Measurements from ENCODE around the gene TMEM267.
"Not testable (repeated sequence)": the region's sequence is repeated elsewhere in the genome, so short reads cannot be mapped to it uniquely, and the experiment has no call there.

Gene TMEM267

DNA sequence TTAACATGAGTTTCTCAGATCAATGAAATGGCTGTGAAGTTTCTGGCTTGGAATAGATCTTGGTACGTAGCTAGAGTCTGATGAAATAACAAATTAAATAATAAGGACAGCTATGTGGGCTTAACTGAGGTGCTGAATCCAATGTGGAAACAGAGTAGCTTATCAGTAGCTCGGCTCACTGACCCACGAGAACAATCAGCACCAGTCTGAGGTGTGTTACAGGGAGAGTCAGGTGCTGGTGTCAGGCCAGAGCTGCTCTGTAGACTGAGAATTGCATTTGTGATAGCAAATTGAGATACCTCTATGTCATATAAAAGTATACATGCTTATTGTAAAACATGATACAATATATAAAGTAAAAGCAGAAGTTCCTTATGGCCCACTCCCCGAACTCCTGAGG lies 50.3 kb downstream of the TMEM267 start:
- no peak for TF ChIP-seq CTCF (IDR thresholded peaks at IDR 0.05; ENCODE audit: low read depth, low read length)
- no peak overlapping the region for H3K27ac ChIP-seq
- no peak overlapping the region for H3K4me3 ChIP-seq (ENCODE audit: low read depth, low read length)
- DNase-seq = no peak
- no peaks in the 10 kb centered on the region for H3K36me3 ChIP-seq
- no peaks in the 10 kb centered on the region for H3K9me3 ChIP-seq (ENCODE audit: severe bottlenecking)
- no peaks in the 10 kb centered on the region for H3K27me3 ChIP-seq (ENCODE audit: insufficient read depth, low read depth, severe bottlenecking)

DNA sequence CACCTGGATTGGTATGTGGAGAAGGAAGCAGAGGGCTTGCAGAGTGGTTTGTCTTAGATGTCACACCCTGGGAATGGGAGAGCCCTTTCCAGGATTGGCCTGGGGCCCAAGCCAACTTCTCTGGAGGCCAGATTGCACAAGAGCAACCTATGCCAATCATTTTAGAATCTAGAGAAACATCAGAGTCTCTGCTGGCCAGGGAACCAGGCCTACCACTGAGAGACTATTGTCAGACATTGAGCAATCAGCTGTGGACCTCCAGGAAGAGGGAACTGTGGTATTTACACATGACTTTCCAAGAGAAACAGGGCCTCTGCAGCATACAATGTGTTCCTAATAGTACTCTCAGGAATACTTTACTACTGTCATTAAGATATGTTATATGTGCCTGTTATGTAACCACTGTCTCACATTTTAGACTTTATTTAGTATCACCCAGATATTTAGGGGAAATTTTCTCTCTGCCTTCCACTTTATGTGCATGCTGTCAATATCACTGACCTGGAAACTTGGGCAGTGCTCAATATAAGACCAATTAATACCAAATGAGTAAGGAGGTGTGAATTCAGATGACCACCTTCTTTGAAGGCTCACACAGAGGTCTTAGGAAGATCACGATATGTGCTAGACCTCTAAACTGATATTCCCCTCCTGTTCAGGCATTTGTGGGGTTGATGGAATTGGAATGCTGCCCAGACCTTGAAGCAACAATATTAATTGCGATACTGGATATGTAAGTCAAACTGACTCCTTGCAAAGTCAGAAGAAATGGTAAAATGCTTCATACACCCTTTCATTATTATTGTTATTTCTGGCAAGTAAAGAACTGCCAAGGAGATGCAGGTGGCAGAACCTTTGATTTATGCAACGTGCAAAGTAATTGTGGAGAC lies 50.9 kb downstream of the TMEM267 start:
- H3K36me3 ChIP-seq = no peaks in the 10 kb centered on the region
- no peak for TF ChIP-seq CTCF (IDR thresholded peaks at IDR 0.05; ENCODE audit: low read depth, low read length)
- H3K27ac ChIP-seq = no peak overlapping the region
- no peak for DNase-seq
- H3K27me3 ChIP-seq (ENCODE audit: insufficient read depth, low read depth, severe bottlenecking) = no peaks in the 10 kb centered on the region
- H3K4me3 ChIP-seq (ENCODE audit: low read depth, low read length) = no peak overlapping the region
- no peaks in the 10 kb centered on the region for H3K9me3 ChIP-seq (ENCODE audit: severe bottlenecking)

DNA sequence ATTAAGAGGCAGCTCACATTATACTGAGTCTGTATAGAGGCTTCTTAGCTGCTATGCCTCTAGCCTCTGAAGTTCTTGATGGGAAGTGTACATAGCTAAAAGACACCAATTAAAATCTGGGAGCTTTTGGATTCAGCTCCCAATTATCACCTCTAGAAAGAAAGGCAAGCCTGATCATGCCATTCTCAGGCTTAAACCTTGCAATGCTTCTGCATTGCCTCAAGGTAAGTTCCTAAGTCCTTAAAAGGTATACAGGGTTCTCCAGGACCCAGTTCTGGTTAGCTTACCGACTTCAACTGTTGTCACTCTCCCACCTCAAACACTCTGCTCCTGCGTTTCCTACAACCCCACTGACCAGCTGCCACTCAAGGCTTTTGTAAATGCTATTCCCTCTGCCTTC lies 54.0 kb downstream of the TMEM267 start:
- TF ChIP-seq CTCF (IDR thresholded peaks at IDR 0.05; ENCODE audit: low read depth, low read length) = no peak
- no peaks in the 10 kb centered on the region for H3K36me3 ChIP-seq
- H3K9me3 ChIP-seq (ENCODE audit: severe bottlenecking) = no peaks in the 10 kb centered on the region
- H3K27me3 ChIP-seq (ENCODE audit: insufficient read depth, low read depth, severe bottlenecking) = no peaks in the 10 kb centered on the region
- no peak for DNase-seq
- no peak overlapping the region for H3K4me3 ChIP-seq (ENCODE audit: low read depth, low read length)
- H3K27ac ChIP-seq = no peak overlapping the region

DNA sequence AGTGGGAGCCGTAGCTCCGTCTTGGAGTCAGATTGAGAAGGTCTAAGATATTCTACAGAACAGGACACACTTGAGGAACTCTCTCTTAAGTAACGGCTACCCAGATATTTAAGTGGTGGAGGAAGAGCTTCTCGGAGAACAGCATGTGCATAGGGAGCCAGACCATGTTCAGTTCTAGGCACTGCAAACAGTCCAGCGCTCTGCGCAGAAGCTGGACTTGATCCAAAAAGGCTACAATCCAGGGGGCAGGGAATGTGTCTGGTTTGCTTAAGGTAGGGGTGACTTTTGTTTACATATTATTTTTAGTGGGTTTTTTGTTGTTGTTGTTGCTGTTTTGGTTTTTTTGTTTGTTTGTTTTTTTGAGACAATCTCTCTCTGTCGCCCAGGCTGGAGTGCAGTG lies 54.6 kb downstream of the TMEM267 start:
- H3K36me3 ChIP-seq = no peaks in the 10 kb centered on the region
- no peak for TF ChIP-seq CTCF (IDR thresholded peaks at IDR 0.05; ENCODE audit: low read depth, low read length)
- no peaks in the 10 kb centered on the region for H3K27me3 ChIP-seq (ENCODE audit: insufficient read depth, low read depth, severe bottlenecking)
- H3K9me3 ChIP-seq (ENCODE audit: severe bottlenecking) = no peaks in the 10 kb centered on the region
- H3K27ac ChIP-seq = no peak overlapping the region
- DNase-seq = no peak
- H3K4me3 ChIP-seq (ENCODE audit: low read depth, low read length) = no peak overlapping the region

- H3K9me3 ChIP-seq (ENCODE audit: severe bottlenecking) = no peaks in the 10 kb centered on the region
- no peak for DNase-seq
- no peak overlapping the region for H3K27ac ChIP-seq
- no peak for TF ChIP-seq CTCF (IDR thresholded peaks at IDR 0.05; ENCODE audit: low read depth, low read length)
- H3K27me3 ChIP-seq (ENCODE audit: insufficient read depth, low read depth, severe bottlenecking) = no peaks in the 10 kb centered on the region
- no peak overlapping the region for H3K4me3 ChIP-seq (ENCODE audit: low read depth, low read length)
- H3K36me3 ChIP-seq = no peaks in the 10 kb centered on the region
Observed at GRCh38 chr5:43427306-43427705, 56.4 kb downstream of the TMEM267 start.

DNA sequence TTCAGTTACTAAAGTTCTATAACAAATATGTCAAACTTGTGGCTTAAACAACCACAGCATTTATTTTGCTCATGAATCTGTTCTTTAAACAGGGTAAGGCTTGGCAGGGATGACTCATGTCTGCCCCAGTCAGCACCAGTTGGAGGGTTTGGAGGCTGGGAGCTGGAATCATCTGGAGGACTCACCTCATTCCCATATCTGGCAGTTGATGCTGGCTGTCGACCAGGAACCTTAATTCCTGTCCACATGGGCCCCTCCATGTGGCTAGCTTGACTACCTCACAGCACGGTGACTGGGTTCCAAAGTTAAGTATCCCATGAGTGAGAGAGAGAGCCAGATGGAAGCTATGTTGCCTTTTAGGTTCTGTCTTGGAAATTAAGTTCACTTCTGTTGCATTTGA lies 57.7 kb downstream of the TMEM267 start:
- TF ChIP-seq CTCF (IDR thresholded peaks at IDR 0.05; ENCODE audit: low read depth, low read length) = no peak
- DNase-seq = no peak
- no peak overlapping the region for H3K4me3 ChIP-seq (ENCODE audit: low read depth, low read length)
- peaks cover 4% of the 10 kb centered on the region for H3K27me3 ChIP-seq (ENCODE audit: insufficient read depth, low read depth, severe bottlenecking)
- no peaks in the 10 kb centered on the region for H3K36me3 ChIP-seq
- no peak overlapping the region for H3K27ac ChIP-seq
- no peaks in the 10 kb centered on the region for H3K9me3 ChIP-seq (ENCODE audit: severe bottlenecking)

- H3K27me3 ChIP-seq (ENCODE audit: insufficient read depth, low read depth, severe bottlenecking); H3K27ac ChIP-seq; DNase-seq; H3K4me3 ChIP-seq (ENCODE audit: low read depth, low read length); H3K36me3 ChIP-seq; H3K9me3 ChIP-seq (ENCODE audit: severe bottlenecking): not testable (repeated sequence)
Observed at GRCh38 chr5:43423086-43423485, 60.6 kb downstream of the TMEM267 start.
